ENCODE measurements around the gene MMAB. TPM values are rescaled to one million over a fixed set of nuclear protein-coding genes. Genes with fewer than 3 reads are reported as not detected.

MMAB gene
- total RNA-seq, 1 donor from 2014 or later: 55.4 TPM

GRCh38 chr12:109581856-109582255 is 8.6 kb upstream of the MMAB start:
- Histone ChIP-seq H3K27ac (replicated peaks) (no peak overlapping the region), H3K36me3 (peaks cover 83% of the 10 kb centered on the region)
- intact Hi-C loops (cut with micrococcal nuclease): no loop called here

GRCh38 chr12:109581334-109581691 is 8.0 kb upstream of the MMAB start:
- no peak for DNase-seq
- H3K27me3 ChIP-seq (ENCODE audit: low read depth): no peaks in the 10 kb centered on the region
- intact Hi-C loops (cut with micrococcal nuclease): no loop called here
- no peak overlapping the region for H3K4me3 ChIP-seq
- H3K27ac ChIP-seq (replicated peaks): no peak overlapping the region
- TF ChIP-seq CTCF (IDR thresholded peaks at IDR 0.05; ENCODE audit: borderline replicate concordance): no peak
- H3K9me3 ChIP-seq (replicated peaks): no peaks in the 10 kb centered on the region
- H3K4me1 ChIP-seq: no peaks in the 10 kb centered on the region
- H3K36me3 ChIP-seq: peaks cover 83% of the 10 kb centered on the region

More at GRCh38 chr12:109581856-109582255, 8.6 kb upstream of the MMAB start:
- no peaks in the 10 kb centered on the region for H3K4me1 ChIP-seq
- no peaks in the 10 kb centered on the region for H3K27me3 ChIP-seq (ENCODE audit: low read depth)
- no peaks in the 10 kb centered on the region for H3K9me3 ChIP-seq (replicated peaks)
- DNase-seq: no peak
- H3K4me3 ChIP-seq: no peak overlapping the region
- no peak for TF ChIP-seq CTCF (IDR thresholded peaks at IDR 0.05; ENCODE audit: borderline replicate concordance)

GRCh38 chr12:109580684-109581333 is 7.5 kb upstream of the MMAB start:
- H3K27ac ChIP-seq (replicated peaks): no peak overlapping the region
- DNase-seq: no peak
- intact Hi-C loops (cut with micrococcal nuclease): no loop called here
- H3K4me1 ChIP-seq: no peaks in the 10 kb centered on the region
- H3K4me3 ChIP-seq: no peak overlapping the region
- no peaks in the 10 kb centered on the region for H3K27me3 ChIP-seq (ENCODE audit: low read depth)
- peaks cover 84% of the 10 kb centered on the region for H3K36me3 ChIP-seq
- no peaks in the 10 kb centered on the region for H3K9me3 ChIP-seq (replicated peaks)
- TF ChIP-seq CTCF (IDR thresholded peaks at IDR 0.05; ENCODE audit: borderline replicate concordance): no peak

- H3K27me3 ChIP-seq (ENCODE audit: low read depth): no peaks in the 10 kb centered on the region
- no peak overlapping the region for H3K27ac ChIP-seq (replicated peaks)
- DNase-seq: no peak
These were observed 7.0 kb upstream of the MMAB start for GRCh38 chr12:109580272-109580671.

GRCh38 chr12:109579639-109580038 is 6.3 kb upstream of the MMAB start:
- Histone ChIP-seq H3K4me3 (no peak overlapping the region), H3K9me3 (replicated peaks) (no peaks in the 10 kb centered on the region), H3K36me3 (peaks cover 85% of the 10 kb centered on the region), H3K27me3 (ENCODE audit: low read depth) (no peaks in the 10 kb centered on the region), H3K4me1 (peaks cover 3% of the 10 kb centered on the region), H3K27ac (replicated peaks) (no peak overlapping the region)
- TF ChIP-seq CTCF (IDR thresholded peaks at IDR 0.05; ENCODE audit: borderline replicate concordance): no peak
- no peak for DNase-seq
- intact Hi-C loops (cut with micrococcal nuclease): no loop called here

More at GRCh38 chr12:109580272-109580671, 7.0 kb upstream of the MMAB start:
- H3K4me3 ChIP-seq: no peak overlapping the region
- H3K4me1 ChIP-seq: no peaks in the 10 kb centered on the region
- peaks cover 88% of the 10 kb centered on the region for H3K36me3 ChIP-seq
- no peak for TF ChIP-seq CTCF (IDR thresholded peaks at IDR 0.05; ENCODE audit: borderline replicate concordance)
- intact Hi-C loops (cut with micrococcal nuclease): no loop called here
- H3K9me3 ChIP-seq (replicated peaks): no peaks in the 10 kb centered on the region

Data from left ventricle myocardium inferior (tissue), 1 donor.